T1000 (cell line): ENCODE results near the gene RERE.
"Not testable (repeated sequence)": the region's sequence is repeated elsewhere in the genome, so short reads cannot be mapped to it uniquely, and the experiment has no call there.

Experiments used
- DNase-seq: peaks from one replicate; lab custom pipeline; 2025; ENCODE audit warnings: mixed read lengths; lab: John Stamatoyannopoulos, UW

RERE gene

GRCh38 chr1:8639148-8639547 is 178.3 kb downstream of the RERE start:
- no peak for DNase-seq

DNA sequence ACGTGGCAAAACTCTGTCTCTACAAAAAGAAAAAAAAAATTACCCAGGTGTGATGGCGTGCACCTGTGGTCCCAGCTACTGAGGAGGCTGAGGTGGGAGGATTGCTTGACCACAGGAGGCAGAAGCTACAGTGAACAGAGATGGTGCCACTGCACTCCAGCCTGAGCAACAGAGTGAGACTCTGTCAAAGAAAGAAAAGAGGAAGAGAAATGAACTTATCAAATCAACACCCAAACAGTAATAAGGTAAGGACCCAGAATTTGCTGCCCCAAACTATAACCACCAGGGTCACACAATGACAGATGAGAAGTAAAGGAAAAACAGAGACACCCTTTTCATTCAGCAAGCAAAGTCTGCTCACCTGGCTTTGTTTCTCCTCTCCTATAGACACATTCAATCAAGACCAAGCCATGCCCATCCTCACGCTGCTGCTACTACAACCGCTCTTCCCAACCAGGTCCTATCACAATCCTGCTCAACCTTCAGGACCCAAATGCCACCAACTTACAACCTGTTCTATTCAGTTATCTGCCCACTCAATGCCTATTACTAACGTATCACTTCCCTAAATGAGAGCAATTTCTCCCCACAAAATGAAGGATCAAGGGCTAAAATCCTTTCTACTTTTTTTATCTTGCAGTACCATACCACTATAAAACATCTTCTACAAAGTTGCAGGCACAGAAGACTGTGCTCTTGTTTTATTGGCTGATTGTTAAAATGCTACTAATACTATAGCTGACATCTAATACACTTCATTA is 183.5 kb downstream of the RERE start:
- no peak for DNase-seq

DNA sequence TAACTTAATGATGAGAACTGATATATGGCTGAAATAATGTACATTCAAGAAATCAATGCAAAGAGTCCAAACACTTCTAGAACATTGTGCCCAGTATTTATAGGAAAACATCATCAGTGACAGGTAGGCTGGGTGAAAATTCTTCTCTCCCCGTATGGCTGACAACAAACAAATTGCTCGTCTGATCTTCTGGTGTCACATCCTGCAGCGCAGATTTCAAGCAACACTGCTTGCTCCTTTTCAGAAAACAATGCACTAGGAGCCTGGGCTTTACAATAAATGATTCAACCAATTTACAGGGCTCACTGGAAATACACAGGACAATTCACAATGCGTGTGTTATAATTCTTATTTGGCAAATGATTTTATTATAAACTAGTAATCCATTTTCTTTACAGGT is 185.3 kb downstream of the RERE start:
- DNase-seq = no peak

DNA sequence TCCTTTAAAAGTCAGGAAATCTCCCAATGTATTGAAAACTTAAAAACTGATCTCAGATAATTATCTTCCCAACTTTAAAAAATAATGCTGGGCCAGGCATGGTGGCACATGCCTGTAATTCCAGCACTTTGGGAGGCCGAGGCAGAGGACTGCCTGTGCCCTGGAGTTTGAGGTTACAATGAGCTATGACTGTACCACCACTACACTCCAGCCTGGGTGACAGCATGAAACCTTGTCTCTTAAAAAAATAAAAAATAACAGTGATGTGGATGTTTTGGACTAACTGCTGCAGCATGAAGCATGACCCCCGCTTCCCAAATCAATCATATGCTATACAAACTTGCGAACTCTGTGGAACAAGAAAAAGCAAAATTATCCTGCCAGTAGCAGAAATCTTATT is 186.3 kb downstream of the RERE start:
- DNase-seq = no peak

DNA sequence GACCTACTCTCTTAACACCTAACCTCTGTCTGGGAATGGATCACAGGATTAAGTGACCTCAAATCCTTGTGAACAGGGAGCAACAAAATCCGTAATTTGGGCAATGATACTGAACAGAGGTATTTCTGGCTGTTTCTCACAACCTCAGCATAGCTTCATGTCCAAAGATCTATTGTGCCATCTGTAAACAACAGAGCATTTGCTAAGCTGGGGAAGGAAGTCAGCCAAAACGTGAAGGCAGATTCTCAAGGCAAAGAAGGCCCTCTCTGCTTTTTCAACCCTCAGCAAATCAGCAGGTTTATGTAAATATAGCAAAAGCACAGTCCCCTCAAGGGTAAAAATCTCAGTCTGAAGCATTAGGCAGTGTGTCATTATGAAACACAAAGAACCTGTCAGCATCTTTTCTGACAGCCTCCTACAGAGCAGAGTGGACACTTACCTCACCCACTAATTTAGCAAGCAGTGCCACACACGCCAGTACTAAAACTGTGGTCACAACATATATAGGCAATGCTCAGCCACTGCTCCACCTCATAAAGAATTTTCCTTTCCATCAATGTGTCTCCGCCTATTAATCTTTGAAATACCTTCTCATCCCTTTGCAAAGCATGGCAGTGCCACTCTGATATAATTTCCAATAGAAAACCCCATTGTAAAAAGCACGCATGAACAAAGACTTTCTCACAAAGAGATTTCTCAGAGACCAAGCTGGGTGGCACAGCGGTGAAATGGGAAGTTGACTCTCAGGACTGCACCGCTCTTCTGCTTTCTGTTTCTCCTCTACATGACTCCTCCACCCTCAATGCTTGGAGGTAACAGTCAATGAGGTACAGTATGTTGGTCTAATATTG is 188.0 kb downstream of the RERE start:
- no peak for DNase-seq

DNA sequence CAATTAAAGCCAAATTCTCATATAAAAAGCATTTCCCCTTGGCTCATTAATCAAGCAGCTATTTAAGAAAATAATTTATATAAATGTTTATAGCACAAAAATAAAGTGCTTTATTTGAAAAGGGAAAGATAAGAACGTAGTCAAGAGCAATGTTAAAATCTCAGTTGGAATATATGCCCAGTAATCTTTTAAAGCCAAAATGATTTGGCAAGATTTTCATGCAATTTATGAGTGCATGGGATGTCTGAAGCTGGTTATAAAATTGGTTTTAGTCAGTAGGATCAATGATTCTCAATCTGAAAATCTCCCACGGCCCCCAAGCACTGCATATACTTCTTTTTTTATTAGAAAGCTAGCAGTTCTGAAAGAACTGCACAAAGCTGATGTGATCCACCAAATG is 188.8 kb downstream of the RERE start:
- no peak for DNase-seq

DNA sequence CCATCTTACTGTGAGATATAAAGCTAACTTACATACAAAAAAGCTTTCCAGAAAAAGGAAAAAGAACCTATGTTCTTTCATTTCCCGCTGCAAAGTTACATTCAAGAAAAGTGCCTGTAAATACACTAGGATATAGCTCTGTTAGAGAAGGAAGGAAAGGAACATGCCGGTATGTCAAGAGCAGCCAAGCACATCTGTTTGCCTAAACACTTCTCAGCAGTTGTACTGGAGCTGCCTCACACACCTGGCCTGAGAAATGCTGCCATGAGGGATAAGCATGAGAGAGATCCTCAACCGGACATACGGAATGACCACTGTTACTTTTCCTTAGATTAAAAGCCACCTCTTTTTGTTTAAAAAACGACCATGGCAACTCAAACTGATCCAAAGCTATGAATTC is 189.7 kb downstream of the RERE start:
- no peak for DNase-seq

GRCh38 chr1:8625981-8626898 is 191.2 kb downstream of the RERE start:
- DNase-seq = peak; percentile 80

GRCh38 chr1:8625491-8625890 is 191.9 kb downstream of the RERE start:
- no peak for DNase-seq

DNA sequence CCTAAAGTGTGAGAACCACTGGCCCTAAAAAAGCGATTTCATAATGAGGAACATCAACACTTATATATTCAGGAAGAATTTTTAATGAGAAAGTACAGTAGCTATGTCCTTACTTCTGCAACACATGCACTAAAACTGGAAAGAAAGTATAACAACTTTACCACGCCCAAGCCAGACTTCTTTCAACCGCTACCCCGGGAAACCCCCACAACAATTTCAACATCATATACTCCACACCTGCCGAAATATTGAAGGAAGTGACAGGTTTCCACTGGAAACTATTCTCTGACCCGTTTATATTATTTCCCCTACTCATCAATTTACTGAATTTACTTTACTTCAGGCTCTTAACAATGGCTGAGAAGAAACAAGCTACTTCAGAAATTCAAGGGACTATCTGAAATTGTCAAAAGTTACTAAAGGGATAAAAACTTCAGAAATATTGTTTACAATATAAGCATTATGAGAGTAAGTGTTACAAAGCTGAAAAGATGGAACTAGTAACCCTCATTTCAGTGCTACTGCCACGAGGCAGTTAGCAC is 193.7 kb downstream of the RERE start:
- not testable (repeated sequence) for DNase-seq

- DNase-seq = not testable (repeated sequence)
These were observed 195.6 kb downstream of the RERE start for GRCh38 chr1:8621785-8622348.

- not testable (repeated sequence) for DNase-seq
These were observed 196.3 kb downstream of the RERE start for GRCh38 chr1:8621034-8621582.

- not testable (repeated sequence) for DNase-seq
These were observed 197.4 kb downstream of the RERE start for GRCh38 chr1:8619917-8620502.

DNA sequence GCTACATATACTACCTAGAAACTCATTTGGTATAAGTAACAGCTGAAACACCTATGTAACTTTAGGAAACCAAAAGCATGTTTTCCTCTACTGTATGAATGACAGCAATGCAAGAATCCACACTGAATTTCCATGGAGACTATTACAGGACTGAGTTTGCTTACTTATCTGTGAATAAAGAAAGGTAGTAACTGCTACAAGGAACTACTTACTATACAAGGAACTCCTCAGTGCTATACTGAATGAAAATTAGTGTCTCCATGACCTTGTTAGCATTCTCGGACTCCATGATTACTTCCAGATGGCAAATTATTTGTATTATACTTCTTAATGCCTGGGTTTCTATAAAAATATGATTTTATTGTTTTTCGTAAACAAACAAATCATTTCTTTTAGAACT is 198.0 kb downstream of the RERE start:
- not testable (repeated sequence) for DNase-seq

DNA sequence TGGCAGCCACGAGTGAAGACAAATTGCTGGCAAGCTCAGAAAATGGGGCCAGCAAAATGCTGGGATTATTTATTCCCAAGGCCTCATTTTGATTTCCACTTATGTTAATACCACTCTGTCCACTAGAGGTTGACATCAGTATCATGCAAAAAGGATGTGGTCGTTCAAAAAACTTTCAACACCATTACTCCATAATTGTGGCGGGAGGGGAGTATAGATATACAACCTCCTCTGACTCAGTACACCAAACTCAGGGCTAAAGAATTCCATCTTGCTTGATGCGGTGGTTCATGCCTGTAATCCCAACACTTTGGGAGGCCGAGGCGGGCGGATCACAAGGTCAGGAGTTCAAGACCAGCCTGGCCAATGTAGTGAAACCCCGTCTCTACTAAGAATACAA is 200.6 kb downstream of the RERE start:
- peak; percentile 45 for DNase-seq

DNA sequence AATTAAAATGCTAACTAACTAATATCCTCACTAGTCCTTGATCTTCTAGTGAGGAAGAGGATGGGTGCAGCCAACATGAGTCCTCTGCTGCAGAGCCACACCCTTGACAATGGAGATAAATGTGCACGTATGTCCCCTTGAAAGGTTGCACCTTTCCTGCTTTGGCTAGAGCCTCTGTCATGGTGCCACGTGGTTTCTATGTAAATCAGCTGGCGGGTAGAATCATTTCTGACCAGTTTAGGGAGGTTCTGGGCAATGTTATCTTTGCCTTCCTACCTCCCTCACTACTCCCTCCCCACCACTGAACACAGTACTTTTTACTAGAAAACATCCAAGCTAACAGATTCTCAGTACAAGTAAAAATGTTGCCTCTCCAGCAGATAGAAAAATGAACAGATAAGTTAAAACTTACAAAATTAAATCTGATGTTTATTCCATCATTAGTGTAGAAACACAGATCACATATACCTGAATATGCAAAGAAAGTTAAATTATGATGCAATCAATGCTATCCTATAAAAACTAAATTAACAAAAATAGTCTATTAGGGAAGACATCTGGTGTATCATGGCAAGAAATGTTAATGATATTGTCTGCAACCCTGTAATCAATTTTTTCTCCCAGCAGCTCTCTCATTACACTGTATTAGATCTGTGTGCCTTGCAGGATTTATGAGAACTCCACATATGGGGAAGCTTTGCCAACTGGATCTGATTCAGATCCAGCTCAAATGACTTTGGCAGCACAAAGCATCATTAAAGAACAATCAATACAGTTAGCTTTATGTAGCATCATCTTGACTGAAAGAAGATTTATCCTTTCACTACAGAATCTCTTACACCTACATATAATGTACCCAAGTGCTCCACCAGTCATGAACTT is 205.6 kb downstream of the RERE start:
- not testable (repeated sequence) for DNase-seq

DNA sequence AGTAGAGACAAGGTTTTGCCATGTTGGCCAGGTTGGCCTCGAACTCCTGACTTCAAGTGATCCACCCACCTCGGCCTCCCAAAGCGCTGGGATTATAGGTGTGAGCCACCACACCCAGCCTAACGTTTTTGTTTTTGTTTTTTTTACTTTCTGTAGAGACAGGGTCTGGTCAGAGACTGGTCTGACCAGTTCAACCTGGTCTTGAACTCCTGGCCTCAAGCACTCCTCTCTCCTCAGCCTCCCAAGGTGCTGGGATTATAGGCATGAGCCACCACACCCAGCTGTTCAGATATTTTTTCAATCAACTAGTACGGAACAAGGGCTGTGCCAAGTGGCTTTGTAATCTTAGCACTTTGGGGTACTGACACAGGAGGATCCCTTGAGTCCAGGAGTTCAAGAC is 209.5 kb downstream of the RERE start:
- DNase-seq = no peak

GRCh38 chr1:8604041-8604945 is 213.1 kb downstream of the RERE start:
- DNase-seq = no peak

- no peak for DNase-seq
These were observed 214.2 kb downstream of the RERE start for GRCh38 chr1:8603220-8603616.
